IMR-90 (cell line): Measurements from ENCODE around the gene GGT5. TPM values are rescaled to one million over a fixed set of nuclear protein-coding genes. Genes with fewer than 3 reads are reported as not detected.
"Not testable (repeated sequence)": the region's sequence is repeated elsewhere in the genome, so short reads cannot be mapped to it uniquely, and the experiment has no call there.

Experiments used
- ATAC-seq: fragments of 200-7000 bp; cut with Tn5 transposase; 2 replicates; pipeline ENCODE4 v1.9.1; 2020; ENCODE audit warnings: low read depth, mild to moderate bottlenecking, moderate library complexity
- BruUV-seq: library from RNA; stranded (reverse); fragments of 400-500 nt; replicated peaks from 2 replicates; lab custom pipeline; 2021; lab: Mats Ljungman, UMichigan
- CTCF ChIA-PET: fragments of 300-600 bp; formaldehyde crosslinking; extraction: SDS; loops from one replicate; lab custom pipeline; 2021; ENCODE audit warnings: antibody characterized with exemption; lab: Yijun Ruan, JAX
- POLR2A ChIA-PET: fragments of 300-600 bp; sonication (Branson Sonifier 250); formaldehyde crosslinking; loops from one replicate; lab custom pipeline; 2022; ENCODE audit warnings: antibody characterized with exemption; ENCODE audit not compliant: unreplicated experiment; lab: Charles Lee
- DNase-seq: peaks from one replicate; pipeline ENCODE4 v3.0.0; 2013
- H2AFZ ChIP-seq: replicated peaks from 2 replicates; pipeline ENCODE3; 2013; ENCODE audit warnings: low read length, mild to moderate bottlenecking; ENCODE audit not compliant: poor library complexity
- H2AK5ac ChIP-seq: 2 replicates; pipeline ENCODE4 v1.6.1; 2013; ENCODE audit warnings: low read depth, low read length, inconsistent platforms
- H2AK9ac ChIP-seq: replicated peaks from 2 replicates; pipeline ENCODE3; 2013; ENCODE audit warnings: mild to moderate bottlenecking, low read depth, low read length, moderate library complexity; ENCODE audit not compliant: poor library complexity
- H2BK120ac ChIP-seq: 2 replicates; pipeline ENCODE4 v1.6.1; 2013; ENCODE audit warnings: low read depth, low read length, inconsistent platforms
- H2BK15ac ChIP-seq: 3 replicates; pipeline ENCODE4 v1.6.1; 2013; ENCODE audit warnings: low read depth, low read length, inconsistent platforms
- H2BK20ac ChIP-seq: 2 replicates; pipeline ENCODE4 v1.6.1; 2013; ENCODE audit warnings: low read depth, mild to moderate bottlenecking, inconsistent platforms, low read length, moderate library complexity
- H2BK5ac ChIP-seq: 2 replicates; pipeline ENCODE4 v1.6.1; 2013; ENCODE audit warnings: mild to moderate bottlenecking, low read depth, low read length, inconsistent platforms; ENCODE audit not compliant: poor library complexity, severe bottlenecking
- H3K14ac ChIP-seq: replicated peaks from 2 replicates; pipeline ENCODE4 v1.6.1; 2013; ENCODE audit warnings: low read depth, low read length, inconsistent platforms
- H3K18ac ChIP-seq: 2 replicates; pipeline ENCODE4 v1.6.1; 2013; ENCODE audit warnings: low read depth, low read length, control low read depth
- H3K23ac ChIP-seq: 2 replicates; pipeline ENCODE4 v1.6.1; 2013; ENCODE audit warnings: low read depth, low read length, inconsistent platforms
- H3K27ac ChIP-seq: 2 replicates; pipeline ENCODE4 v1.5.1; 2013; ENCODE audit warnings: mild to moderate bottlenecking, control low read depth, low read length; ENCODE audit not compliant: insufficient read depth
- H3K27me3 ChIP-seq: 2 replicates; pipeline ENCODE4 v1.6.1; 2013; ENCODE audit warnings: low read length; ENCODE audit not compliant: control insufficient read depth, insufficient read depth
- H3K36me3 ChIP-seq: 2 replicates; pipeline ENCODE4 v1.6.1; 2013; ENCODE audit warnings: low read length, mixed read lengths; ENCODE audit not compliant: control insufficient read depth, insufficient read depth
- H3K4ac ChIP-seq: 2 replicates; pipeline ENCODE4 v1.6.1; 2013; ENCODE audit warnings: low read depth, low read length, inconsistent platforms
- H3K4me1 ChIP-seq: 2 replicates; pipeline ENCODE4 v1.6.1; 2013; ENCODE audit warnings: low read length, mixed read lengths; ENCODE audit not compliant: control insufficient read depth, insufficient read depth
- H3K4me2 ChIP-seq: 2 replicates; pipeline ENCODE4 v1.6.1; 2013; ENCODE audit warnings: low read depth, mild to moderate bottlenecking, control low read depth, low read length, moderate library complexity
- H3K4me3 ChIP-seq: 2 replicates; pipeline ENCODE4 v1.5.1; 2013; ENCODE audit warnings: low read depth, mild to moderate bottlenecking, control low read depth, low read length, moderate library complexity; ENCODE audit not compliant: insufficient read depth
- H3K56ac ChIP-seq: 2 replicates; pipeline ENCODE4 v1.6.1; 2013; ENCODE audit warnings: low read length, inconsistent platforms; ENCODE audit not compliant: insufficient read depth; ENCODE audit errors: extremely low read depth
- H3K79me1 ChIP-seq, 2 experiments: 2 replicates each; pipeline ENCODE4 v1.6.1; 2013; ENCODE audit warnings: low read length in 2 of 2, inconsistent platforms in 1 of 2, low read depth in 1 of 2
- H3K9ac ChIP-seq: 2 replicates; pipeline ENCODE4 v1.6.1; 2013; ENCODE audit warnings: low read depth, low read length, control low read depth
- H3K9me1 ChIP-seq: 2 replicates; pipeline ENCODE4 v1.6.1; 2013; ENCODE audit warnings: low read length, inconsistent platforms; ENCODE audit not compliant: insufficient read depth
- H3K9me3 ChIP-seq: 2 replicates; pipeline ENCODE4 v1.6.1; 2013; ENCODE audit warnings: low read length; ENCODE audit not compliant: control insufficient read depth, insufficient read depth
- H4K20me1 ChIP-seq: 2 replicates; pipeline ENCODE4 v1.6.1; 2013; ENCODE audit warnings: low read length, inconsistent platforms; ENCODE audit not compliant: insufficient read depth
- H4K5ac ChIP-seq: 2 replicates; pipeline ENCODE4 v1.6.1; 2013; ENCODE audit warnings: mild to moderate bottlenecking, low read depth, low read length, control low read depth
- H4K8ac ChIP-seq, 2 experiments: 2 replicates each; pipeline ENCODE4 v1.6.1; 2013; ENCODE audit warnings: low read depth in 2 of 2, low read length in 2 of 2, control low read depth in 1 of 2, inconsistent platforms in 1 of 2
- H4K91ac ChIP-seq: 2 replicates; pipeline ENCODE4 v1.6.1; 2013; ENCODE audit warnings: low read depth, low read length, inconsistent platforms; ENCODE audit not compliant: insufficient read depth
- BHLHE40 ChIP-seq: fragments of 150-350 bp; IDR thresholded peaks from 2 replicates; pipeline ENCODE4 v1.6.1; 2016; ENCODE audit warnings: mild to moderate bottlenecking, low read depth, low read length
- WGBS, 2 experiments: methylation state at CpG; one replicate each; pipeline versions ENCODE4 v1.1.5 to v1.1.7; 2013; ENCODE audit warnings: missing lambda C conversion rate in 2 of 2; ENCODE audit not compliant: insufficient read length in 1 of 2; ENCODE audit errors: extremely low coverage in 2 of 2; 5-methylcytosine and 5-hydroxymethylcytosine counted together
- dilution Hi-C: fragments of 300-500 bp; cut with HindIII; formaldehyde crosslinking; loops from one replicate; pipeline ENCODE4 v1.14.3; 2018; ENCODE audit warnings: low sequenced_read_pairs; ENCODE audit not compliant: unreplicated experiment
- in situ Hi-C: fragments of 300-500 bp; cut with MboI; formaldehyde crosslinking; loops from 3 replicates; pipeline ENCODE4 v1.14.3; 2019; ENCODE audit warnings: low sequenced_read_pairs, inconsistent platforms, mixed read lengths
- intact Hi-C: fragments of 100-400 bp; cut with micrococcal nuclease; formaldehyde crosslinking; loops from 2 replicates; pipeline ENCODE4 v1.10.0; 2022
- polyA plus RNA-seq, 3 experiments: library from polyadenylated mRNA; depleted of rRNA; stranded (reverse); fragments of >200 nt; gene quantifications; 2 replicates each; pipeline ENCODE4 v1.2.3, GENCODE V29; 2012; ENCODE audit warnings: low replicate concordance in 1 of 3
- total RNA-seq: library from RNA; depleted of rRNA; stranded (reverse); fragments of >200 nt; gene quantifications from 2 replicates; pipeline ENCODE4 v1.2.3, GENCODE V29; 2012

The GGT5 gene
- total and polyA plus RNA-seq, 2 of the 4 experiments (the other 2 are of a cell fraction) = 0.18 to 5.8 TPM

- H3K27me3 ChIP-seq, H3K9me3 ChIP-seq, H2AK9ac ChIP-seq, ATAC-seq, CTCF ChIA-PET, H3K4me3 ChIP-seq, H4K20me1 ChIP-seq, dilution Hi-C loops, H3K36me3 ChIP-seq, BruUV-seq, POLR2A ChIA-PET: not testable (repeated sequence)
- H3K4me2 ChIP-seq = peak overlapping the region; percentile 61
- peak overlapping the region; percentile 94 for H2AK5ac ChIP-seq
- 0 out of 2 replicates have a peak overlapping the region, but pooled peaks have one; percentile 0 for H3K56ac ChIP-seq
- H3K18ac ChIP-seq = peak overlapping the region; percentile 48; the same call in 1 of the 2 replicates
- H3K4me1 ChIP-seq = peaks cover 39% of the 10 kb centered on the region
- H2AFZ ChIP-seq = peak overlapping the region; percentile 43
- peak overlapping the region; percentile 86 for H3K14ac ChIP-seq
- peak; percentile 7 for DNase-seq
- in situ Hi-C loops = loop anchor here (5.0 kb wide), 1 partner anchor 46 kb away; no protein-coding TSS in a partner anchor
- peak overlapping the region; percentile 87; the same call in 1 of the 2 replicates for H4K91ac ChIP-seq
- peak overlapping the region; percentile 32; the same call in 1 of the 2 replicates for H3K9ac ChIP-seq
- H2BK20ac ChIP-seq = peak overlapping the region; percentile 82
- TF ChIP-seq BHLHE40 = 0 out of 2 replicates have a peak, but pooled peaks have one; percentile 10
- peaks cover 0 to 23% of the 10 kb centered on the region in 2 experiments; a peak in 2 of 4 replicates for H3K79me1 ChIP-seq
- peak overlapping the region; percentile 83; the same call in 1 of the 2 replicates for H4K5ac ChIP-seq
- peak overlapping the region; percentile 90 for H3K4ac ChIP-seq
- H2BK5ac ChIP-seq = peak overlapping the region; percentile 68
- intact Hi-C loops = loop anchor here (10.0 kb wide), 1 partner anchor 259 kb away; the partner anchor contains the start of gene GSTT2
- H2BK15ac ChIP-seq = peak overlapping the region; percentile 78; the same call in 2 of the 3 replicates
- peaks cover 12% of the 10 kb centered on the region for H3K9me1 ChIP-seq
- peak overlapping the region; percentile 42; the same call in 1 of the 2 replicates for H3K23ac ChIP-seq
- H4K8ac ChIP-seq = peak overlapping the region; percentile 86 to 93
- peak overlapping the region; percentile 94 for H2BK120ac ChIP-seq
- WGBS, 2 experiments = no CpG with 5 or more reads among the region's 3 CpGs
- H3K27ac ChIP-seq = peak overlapping the region; percentile 71
Measured at GRCh38 chr22:24243417-24243816, 1.5 kb downstream of the GGT5 start.

GRCh38 chr22:24240985-24241692 is 3.7 kb downstream of the GGT5 start:
- H3K27me3 ChIP-seq, H3K18ac ChIP-seq, H2BK120ac ChIP-seq, H3K9ac ChIP-seq, H3K4me3 ChIP-seq, H3K4me2 ChIP-seq, H4K20me1 ChIP-seq, H3K23ac ChIP-seq, H2BK20ac ChIP-seq, H4K5ac ChIP-seq, H3K36me3 ChIP-seq, H2AK9ac ChIP-seq, H2BK5ac ChIP-seq, H3K9me3 ChIP-seq, DNase-seq, CTCF ChIA-PET, dilution Hi-C loops, H3K56ac ChIP-seq, H2AFZ ChIP-seq, H2BK15ac ChIP-seq, H3K14ac ChIP-seq, H3K4ac ChIP-seq, H4K91ac ChIP-seq, ATAC-seq, BruUV-seq, H3K27ac ChIP-seq: not testable (repeated sequence)
- H3K9me1 ChIP-seq = peaks cover 12% of the 10 kb centered on the region
- peaks cover 30% of the 10 kb centered on the region for H3K4me1 ChIP-seq
- intact Hi-C loops = loop anchor here (10.0 kb wide), 1 partner anchor 256 kb away; the partner anchor contains the start of gene GSTT2
- peaks cover 0 to 20% of the 10 kb centered on the region in 2 experiments; a peak in 2 of 4 replicates for H3K79me1 ChIP-seq
- in situ Hi-C loops = loop anchor here (5.0 kb wide), 1 partner anchor 44 kb away; no protein-coding TSS in a partner anchor
- H4K8ac ChIP-seq = peak overlapping the region in 1 of 2 experiments; percentile 81; a peak in 1 of 4 replicates
- 80% methylated on average over 1 of the region's 9 CpGs; no CpG with 5 or more reads in 1 of the 2 experiments for WGBS, 2 experiments
- H2AK5ac ChIP-seq = 0 out of 2 replicates have a peak overlapping the region, but pooled peaks have one; percentile 8
- POLR2A ChIA-PET = interaction anchor here (0.7 kb wide), 1 partner anchor 36 kb away, joined by 6 read pairs; no protein-coding TSS in a partner anchor
